ENCODE data around the gene ACBD7. TPM values are rescaled to one million over a fixed set of nuclear protein-coding genes. Genes with fewer than 3 reads are reported as not detected.
A peak's percentile ranks its signal among the peaks of the same experiment; 100 is the strongest.

The ACBD7 gene
- total RNA-seq, 3 donors from 2014 or later (not counting 1 experiment from before 2014, with no cell fraction given): 0.48 to 1.8 TPM; not detected in 1

GRCh38 chr10:15069230-15069629 lies 19.3 kb downstream of the ACBD7 start:
- DNase-seq (no peak), ATAC-seq (peak in 1 of 3 donors; percentile 10)
- Mint-ChIP-seq H3K36me3 (peaks cover 6% of the 10 kb centered on the region), H3K4me1 (no peaks in the 10 kb centered on the region), H3K27me3 (ENCODE audit: low read depth in 2 of 2) (peaks cover 9 to 18% of the 10 kb centered on the region in 2 donors), H3K4me3 (no peak overlapping the region), H3K27ac (no peak overlapping the region), H3K9me3 (no peaks in the 10 kb centered on the region)
- Histone ChIP-seq H3K27ac (ENCODE audit: low read length) (no peak overlapping the region), H3K9me3 (ENCODE audit: control insufficient read depth, insufficient read depth, low read length) (no peaks in the 10 kb centered on the region), H3K4me3 (ENCODE audit: low read length) (no peak overlapping the region), H3K36me3 (ENCODE audit: control insufficient read depth, insufficient read depth, low read length) (no peaks in the 10 kb centered on the region), H3K4me1 (ENCODE audit: control insufficient read depth, insufficient read depth, low read length) (no peaks in the 10 kb centered on the region), H3K27me3 (ENCODE audit: control insufficient read depth, insufficient read depth, low read length) (no peaks in the 10 kb centered on the region)
- no peak for TF ChIP-seq CTCF (IDR thresholded peaks at IDR 0.05)
- intact Hi-C loops (cut with micrococcal nuclease): no loop called here
- 84% methylated on average over 4 of the region's 4 CpGs for WGBS (ENCODE audit: insufficient coverage)

- H3K4me3 Mint-ChIP-seq: no peak overlapping the region
- intact Hi-C loops (cut with micrococcal nuclease): no loop called here
- TF ChIP-seq CTCF (IDR thresholded peaks at IDR 0.05): no peak
- ATAC-seq (no peak), DNase-seq (no peak)
- H3K9me3 ChIP-seq (ENCODE audit: control insufficient read depth, insufficient read depth, low read length): no peaks in the 10 kb centered on the region
- no peaks in the 10 kb centered on the region for H3K27me3 ChIP-seq (ENCODE audit: control insufficient read depth, insufficient read depth, low read length)
- H3K27ac Mint-ChIP-seq: no peak overlapping the region
- no peaks in the 10 kb centered on the region for H3K9me3 Mint-ChIP-seq
- WGBS (ENCODE audit: insufficient coverage): 95% methylated on average over 3 of the region's 3 CpGs
- peaks cover 6% of the 10 kb centered on the region for H3K36me3 Mint-ChIP-seq
- H3K27ac ChIP-seq (ENCODE audit: low read length): no peak overlapping the region
- H3K36me3 ChIP-seq (ENCODE audit: control insufficient read depth, insufficient read depth, low read length): no peaks in the 10 kb centered on the region
- H3K4me1 ChIP-seq (ENCODE audit: control insufficient read depth, insufficient read depth, low read length): no peaks in the 10 kb centered on the region
- peaks cover 10 to 21% of the 10 kb centered on the region in 2 donors for H3K27me3 Mint-ChIP-seq (ENCODE audit: low read depth in 2 of 2)
- no peaks in the 10 kb centered on the region for H3K4me1 Mint-ChIP-seq
- no peak overlapping the region for H3K4me3 ChIP-seq (ENCODE audit: low read length)
Observed at GRCh38 chr10:15068802-15069201, 19.8 kb downstream of the ACBD7 start.

- ATAC-seq: no peak
- intact Hi-C loops (cut with micrococcal nuclease): no loop called here
- no peak for DNase-seq
- Mint-ChIP-seq H3K4me3 (no peak overlapping the region), H3K27me3 (ENCODE audit: low read depth in 2 of 2) (peaks cover 10 to 21% of the 10 kb centered on the region in 2 donors), H3K9me3 (no peaks in the 10 kb centered on the region), H3K4me1 (no peaks in the 10 kb centered on the region), H3K27ac (no peak overlapping the region), H3K36me3 (peaks cover 6% of the 10 kb centered on the region)
- Histone ChIP-seq H3K9me3 (ENCODE audit: control insufficient read depth, insufficient read depth, low read length) (no peaks in the 10 kb centered on the region), H3K4me3 (ENCODE audit: low read length) (no peak overlapping the region), H3K27ac (ENCODE audit: low read length) (no peak overlapping the region), H3K4me1 (ENCODE audit: control insufficient read depth, insufficient read depth, low read length) (no peaks in the 10 kb centered on the region), H3K27me3 (ENCODE audit: control insufficient read depth, insufficient read depth, low read length) (no peaks in the 10 kb centered on the region), H3K36me3 (ENCODE audit: control insufficient read depth, insufficient read depth, low read length) (no peaks in the 10 kb centered on the region)
- no peak for TF ChIP-seq CTCF (IDR thresholded peaks at IDR 0.05)
- 94% methylated on average over 4 of the region's 5 CpGs for WGBS (ENCODE audit: insufficient coverage)
Observed at GRCh38 chr10:15067154-15067553, 21.4 kb downstream of the ACBD7 start.

- no peaks in the 10 kb centered on the region for H3K4me1 Mint-ChIP-seq
- WGBS (ENCODE audit: insufficient coverage): 96% methylated on average over 2 of the region's 2 CpGs
- TF ChIP-seq CTCF (IDR thresholded peaks at IDR 0.05): no peak
Observed at GRCh38 chr10:15060638-15061037, 27.9 kb downstream of the ACBD7 start.

More at GRCh38 chr10:15060638-15061037, 27.9 kb downstream of the ACBD7 start:
- peaks cover 16 to 42% of the 10 kb centered on the region in 2 donors for H3K27me3 Mint-ChIP-seq (ENCODE audit: low read depth in 2 of 2)
- Histone ChIP-seq H3K4me3 (ENCODE audit: low read length) (no peak overlapping the region), H3K36me3 (ENCODE audit: control insufficient read depth, insufficient read depth, low read length) (no peaks in the 10 kb centered on the region), H3K4me1 (ENCODE audit: control insufficient read depth, insufficient read depth, low read length) (no peaks in the 10 kb centered on the region), H3K27ac (ENCODE audit: low read length) (no peak overlapping the region), H3K9me3 (ENCODE audit: control insufficient read depth, insufficient read depth, low read length) (peaks cover 4% of the 10 kb centered on the region), H3K27me3 (ENCODE audit: control insufficient read depth, insufficient read depth, low read length) (no peaks in the 10 kb centered on the region)
- intact Hi-C loops (cut with micrococcal nuclease): no loop called here
- no peak for ATAC-seq
- H3K27ac Mint-ChIP-seq: no peak overlapping the region
- H3K36me3 Mint-ChIP-seq: peaks cover 19% of the 10 kb centered on the region
- H3K4me3 Mint-ChIP-seq: no peak overlapping the region
- DNase-seq: no peak
- H3K9me3 Mint-ChIP-seq: peaks cover 5 to 6% of the 10 kb centered on the region in 2 donors

Measured in natural killer cell (primary cell).